ENCODE results near the gene EXOC4.
"Not testable (repeated sequence)": the region's sequence is repeated elsewhere in the genome, so short reads cannot be mapped to it uniquely, and the experiment has no call there.

The EXOC4 gene

DNA sequence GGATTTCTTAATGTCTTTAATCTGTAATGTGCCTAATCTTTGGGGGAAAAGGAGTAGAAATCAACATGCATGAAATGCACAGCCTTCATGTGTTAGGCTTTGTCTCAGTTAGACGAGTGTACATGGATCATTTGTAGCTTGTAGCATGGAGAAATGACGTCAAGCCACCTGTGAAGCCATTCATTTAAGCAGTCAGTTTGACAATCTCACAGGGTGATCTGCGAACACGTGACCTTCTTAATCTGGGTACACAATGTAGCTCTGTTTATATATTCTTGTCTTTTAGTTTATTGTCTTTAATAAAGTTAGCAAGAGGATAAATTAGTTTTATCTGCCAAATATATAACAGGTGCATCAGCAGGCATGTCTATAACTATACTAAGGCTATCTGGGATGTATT lies 522.3 kb downstream of the EXOC4 start:
- no peak for DNase-seq

DNA sequence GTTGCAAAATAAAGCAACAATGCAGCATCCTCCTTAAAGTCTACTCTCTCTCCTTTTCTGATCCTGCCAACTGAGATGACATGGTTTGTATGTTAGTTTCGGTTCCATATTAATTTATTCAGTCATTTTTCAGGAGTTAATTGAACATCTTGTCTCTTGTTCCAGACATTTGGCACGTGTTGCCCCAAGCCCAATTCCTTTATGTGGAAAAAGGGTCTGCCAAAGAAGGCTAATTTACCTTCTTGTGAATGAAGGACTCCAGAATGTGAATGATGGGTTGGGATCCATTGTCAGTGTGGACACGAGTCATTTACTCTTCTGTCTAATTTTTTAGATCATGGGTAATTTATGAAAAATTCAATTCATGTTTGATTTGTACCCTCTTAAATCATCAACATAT lies 523.4 kb downstream of the EXOC4 start:
- DNase-seq: no peak

DNA sequence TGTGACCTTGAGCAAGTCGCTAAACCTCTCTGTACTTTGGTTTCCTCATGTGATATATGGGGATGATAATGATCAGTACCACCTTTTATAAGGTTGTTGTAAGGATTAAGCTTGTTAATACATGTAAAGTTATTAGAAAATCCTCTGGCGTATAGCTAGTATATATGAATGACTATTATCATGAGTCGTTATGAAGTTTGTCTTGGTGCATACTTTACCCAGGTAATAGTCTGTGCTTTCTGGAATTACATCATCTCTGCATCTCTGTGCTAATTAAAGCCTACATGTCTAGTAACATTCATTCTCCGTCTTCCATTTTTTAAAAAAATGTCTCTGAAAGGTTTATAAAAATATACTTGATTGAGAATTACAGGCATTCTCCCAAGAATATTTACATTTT lies 524.8 kb downstream of the EXOC4 start:
- no peak for DNase-seq

DNA sequence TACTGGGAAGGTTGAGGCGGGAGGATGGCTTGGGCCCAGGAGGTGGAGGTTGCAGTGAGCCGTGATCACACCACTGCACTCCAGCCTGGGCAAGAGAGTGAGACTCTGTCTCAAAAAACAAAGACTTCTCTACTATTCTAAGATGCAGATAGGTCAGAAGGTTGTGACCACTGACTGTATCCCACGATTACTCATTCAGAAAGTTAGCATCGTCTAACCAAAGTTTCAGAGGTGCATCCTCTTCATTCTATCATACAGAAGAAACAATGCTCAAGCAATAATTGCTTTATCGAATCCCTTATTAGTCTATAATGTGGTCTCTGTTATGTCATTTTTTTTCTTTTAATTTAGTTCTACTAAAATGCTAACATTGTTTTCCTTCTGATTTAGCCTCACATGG lies 525.6 kb downstream of the EXOC4 start:
- no peak for DNase-seq

DNA sequence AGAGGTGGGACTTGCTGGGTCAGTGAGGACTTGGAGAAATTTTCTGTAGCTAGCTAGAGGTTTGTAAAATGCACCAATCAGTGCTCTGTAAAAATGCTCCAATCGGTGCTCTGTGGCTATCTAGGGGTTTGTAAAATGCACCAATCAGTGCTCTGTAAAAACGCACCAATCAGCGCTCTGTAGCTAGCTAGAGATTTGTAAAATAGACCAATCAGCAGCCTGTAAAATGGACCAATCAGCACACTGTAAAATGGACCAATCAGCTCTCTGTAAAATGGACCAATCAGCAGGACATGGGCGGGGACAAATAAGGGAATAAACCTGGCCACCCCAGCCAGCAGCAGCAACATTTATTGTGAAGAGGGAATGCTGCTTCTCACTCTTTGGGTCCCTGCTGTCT lies 526.7 kb downstream of the EXOC4 start:
- not testable (repeated sequence) for DNase-seq

DNA sequence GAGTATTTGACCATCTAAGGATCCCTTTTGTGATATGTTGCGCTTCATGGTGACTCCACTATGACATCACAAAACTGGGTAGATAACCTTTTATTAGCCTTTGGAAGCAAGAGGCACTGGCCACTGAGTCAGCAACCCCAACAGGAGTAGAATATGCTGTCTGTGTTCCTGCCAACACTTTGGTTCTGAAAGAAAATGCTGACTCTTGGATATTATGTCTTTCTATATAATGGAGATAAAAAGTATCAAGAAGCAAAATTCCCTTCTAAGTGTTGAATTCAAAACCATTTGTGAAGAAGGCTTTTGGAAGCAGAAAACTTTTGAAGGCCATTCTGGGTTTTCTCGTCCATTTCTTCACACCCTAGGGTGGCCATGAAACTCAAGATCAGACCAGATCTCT lies 528.0 kb downstream of the EXOC4 start:
- no peak for DNase-seq

DNA sequence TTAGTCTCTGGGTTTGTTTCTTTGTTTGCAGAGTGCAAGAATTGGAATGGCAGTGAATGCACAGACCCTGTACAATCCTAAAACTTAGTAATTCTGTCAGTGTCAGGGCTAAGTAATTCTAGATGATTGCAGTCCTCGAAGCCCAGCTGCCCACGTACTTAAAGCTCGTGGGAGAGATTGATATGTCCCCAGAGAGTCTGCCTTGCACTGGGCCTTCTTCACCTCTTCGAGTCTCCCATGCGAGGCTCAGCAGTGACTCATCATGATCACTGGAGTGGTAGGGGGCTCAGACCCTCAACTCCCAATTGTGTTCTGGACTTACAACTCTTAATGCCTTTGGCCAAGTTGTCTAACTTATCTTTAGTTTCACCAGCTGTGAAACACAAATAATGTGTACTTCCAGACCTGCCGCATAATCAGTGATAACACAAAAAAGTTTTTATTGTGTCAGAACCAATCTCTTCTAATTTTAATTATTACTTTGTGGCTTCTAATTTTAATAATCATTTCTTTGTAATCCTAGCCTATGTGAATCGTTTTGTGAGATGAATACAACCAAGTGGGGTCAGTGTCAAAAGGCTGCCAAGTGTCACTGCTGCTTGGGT lies 528.7 kb downstream of the EXOC4 start:
- DNase-seq: no peak

DNA sequence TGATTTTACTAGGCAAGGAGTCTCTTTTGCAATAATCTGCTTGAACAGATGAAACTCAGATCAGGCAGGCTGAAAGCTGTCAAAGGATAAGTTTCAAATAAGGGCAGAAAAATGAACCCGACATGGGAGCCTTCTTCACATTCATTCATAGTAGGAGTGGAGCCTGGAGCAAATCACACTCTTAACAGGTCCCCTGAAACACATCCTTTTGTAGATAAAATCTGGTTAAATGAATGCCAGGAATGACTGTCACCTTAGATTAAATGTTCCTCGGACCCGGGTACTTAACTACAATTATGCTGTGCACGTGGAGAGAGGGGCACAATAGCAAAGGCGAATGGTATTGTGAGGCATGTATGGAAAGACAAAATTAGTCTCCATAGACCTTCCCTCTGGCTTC lies 529.6 kb downstream of the EXOC4 start:
- DNase-seq: no peak

DNA sequence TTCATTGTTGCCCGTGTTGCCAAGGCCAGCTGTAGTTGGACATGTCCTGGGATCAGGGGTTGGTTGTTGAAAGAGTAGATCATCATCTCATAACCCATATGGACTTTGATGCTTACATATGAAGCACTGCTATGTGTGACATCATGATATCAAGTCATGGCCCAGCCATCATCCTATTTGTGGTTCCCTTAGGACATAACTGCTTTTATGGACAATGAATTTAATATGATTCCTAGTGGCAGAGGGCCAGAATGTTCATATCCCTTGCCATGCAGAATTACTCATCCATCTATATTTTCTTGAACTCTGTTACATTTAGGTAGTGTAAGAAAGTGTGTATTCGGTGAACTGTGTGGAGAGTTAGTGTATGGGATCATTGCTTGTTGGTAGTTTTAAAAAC lies 530.4 kb downstream of the EXOC4 start:
- DNase-seq: no peak

DNA sequence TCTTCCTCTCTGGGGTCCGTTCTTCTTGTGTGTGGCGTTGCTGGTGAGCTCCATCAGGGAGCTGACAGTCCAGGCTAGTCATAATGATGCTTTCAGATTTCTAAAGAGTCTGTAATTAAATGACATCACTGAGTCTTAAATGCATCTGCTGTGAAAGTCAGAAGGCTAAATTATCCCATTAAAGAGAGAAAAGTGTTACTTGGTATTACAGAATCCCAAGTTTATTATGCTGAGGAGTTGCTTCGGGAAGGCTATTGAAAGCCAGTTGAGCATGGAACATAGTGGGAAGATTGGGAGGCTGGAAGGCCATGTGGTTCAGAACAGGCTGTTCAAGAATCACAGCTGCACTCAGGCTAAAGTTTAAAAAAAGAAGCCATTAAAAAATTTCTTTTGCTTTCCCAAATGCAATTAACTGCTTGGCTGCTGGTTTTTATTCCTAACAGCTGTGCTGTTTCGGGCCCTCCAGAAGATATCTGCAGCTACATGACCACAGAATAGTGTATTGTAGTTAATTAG lies 531.7 kb downstream of the EXOC4 start:
- DNase-seq: no peak

DNA sequence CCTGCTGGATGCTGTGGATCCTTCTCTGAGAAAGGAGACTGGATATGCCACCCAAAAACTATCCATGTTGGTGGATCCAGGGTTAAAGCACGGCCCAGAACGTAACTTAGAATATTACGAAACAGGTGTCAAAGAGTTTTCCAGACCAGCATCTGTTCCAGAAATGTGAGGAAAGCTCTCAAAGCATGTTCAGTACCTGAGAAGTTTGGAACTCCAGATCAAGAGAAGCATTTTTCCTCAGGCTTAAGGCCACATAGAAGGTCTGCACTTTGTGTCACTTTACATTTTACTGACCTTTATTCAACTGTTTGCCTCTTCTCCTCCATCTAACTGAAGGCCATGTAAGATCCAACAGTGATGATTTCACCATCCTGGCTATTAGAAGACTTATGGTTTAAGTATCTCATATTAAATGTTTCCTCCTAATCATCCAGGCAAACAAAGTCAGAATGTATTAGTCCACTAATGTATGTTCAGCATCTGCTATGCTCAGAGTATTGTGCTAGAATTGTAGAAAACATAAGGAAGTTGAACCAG lies 533.6 kb downstream of the EXOC4 start:
- no peak for DNase-seq

DNA sequence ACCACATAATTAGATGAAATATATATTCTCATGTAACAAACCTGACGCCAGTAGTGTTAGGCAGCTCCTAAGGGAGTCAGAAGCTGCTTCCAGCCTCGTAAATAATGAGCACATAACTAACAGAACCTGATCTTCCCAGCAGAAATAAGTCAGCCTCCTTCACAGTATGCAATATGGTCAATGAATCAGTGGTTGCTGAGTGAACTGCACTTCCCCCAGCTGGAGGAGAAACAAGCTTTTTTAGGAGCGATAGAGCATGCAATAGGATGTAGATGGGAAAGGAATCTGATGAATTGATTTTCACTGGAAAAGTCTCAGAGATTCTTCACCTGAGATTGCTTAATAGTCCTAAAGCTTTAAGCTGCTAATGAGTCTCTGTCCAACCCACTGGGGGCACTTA lies 537.1 kb downstream of the EXOC4 start:
- DNase-seq: no peak

DNA sequence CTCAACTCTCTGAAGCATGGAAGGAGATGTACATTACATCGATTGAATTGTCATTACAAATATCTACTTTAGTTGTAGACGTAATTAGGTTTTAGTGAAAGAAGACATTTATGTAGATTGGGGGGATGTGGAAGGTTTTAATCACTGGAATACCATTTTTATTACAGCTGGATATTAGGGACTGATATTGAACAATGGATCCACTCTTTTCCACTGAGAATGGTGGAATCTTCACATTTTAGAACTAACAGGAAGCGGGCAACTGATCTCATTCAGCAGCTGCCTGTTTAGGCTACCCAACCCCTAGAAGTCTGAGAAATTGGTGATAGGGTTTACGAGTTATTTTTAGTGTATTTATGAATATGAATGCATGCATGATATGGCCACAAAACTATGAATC lies 538.0 kb downstream of the EXOC4 start:
- no peak for DNase-seq

DNA sequence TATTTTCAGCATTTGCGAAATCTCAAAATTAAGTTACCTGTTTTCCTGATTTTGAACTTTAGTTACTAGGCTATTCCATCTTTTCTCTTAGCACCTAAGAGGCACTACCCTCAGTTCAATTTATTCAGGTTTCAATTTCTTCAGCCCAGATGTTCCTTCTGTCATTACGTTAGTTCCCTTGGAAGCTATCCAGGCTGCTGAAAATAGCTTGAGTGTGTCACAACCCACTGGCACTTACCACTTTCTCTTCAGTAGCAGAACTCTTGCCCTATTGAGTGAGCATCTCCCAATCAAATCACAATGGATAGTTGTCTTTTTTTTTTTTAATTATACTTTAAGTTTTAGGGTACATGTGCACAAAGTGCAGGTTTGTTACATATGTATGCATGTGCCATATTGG lies 541.6 kb downstream of the EXOC4 start:
- no peak for DNase-seq

DNA sequence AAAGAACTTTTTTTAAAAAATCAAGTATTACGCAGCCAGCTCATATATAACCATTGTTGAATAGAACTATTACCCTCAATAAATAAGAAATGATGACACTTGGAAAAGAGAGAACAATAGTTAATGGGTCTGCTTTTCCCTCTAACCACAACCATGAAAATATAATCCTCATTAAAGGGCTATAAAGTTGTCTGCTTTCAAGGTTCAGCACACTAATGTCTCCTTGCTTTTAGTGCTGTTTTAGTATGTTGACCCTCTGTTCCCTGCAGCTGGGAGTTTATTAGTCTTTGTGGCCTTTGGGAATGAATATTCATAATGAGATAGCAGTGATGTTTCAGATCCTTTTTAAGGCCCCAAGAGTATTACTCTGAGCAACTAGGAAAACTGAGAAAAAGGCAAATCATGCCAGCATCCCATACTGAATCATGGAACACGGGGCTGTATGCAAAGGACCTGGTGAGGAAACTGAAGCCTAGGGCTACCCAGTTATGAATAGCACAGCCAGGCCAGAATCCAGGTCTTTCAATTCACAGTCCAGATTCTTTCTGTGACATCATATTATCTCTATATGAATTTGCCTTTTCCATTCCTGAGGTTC lies 542.3 kb downstream of the EXOC4 start:
- DNase-seq: no peak

DNA sequence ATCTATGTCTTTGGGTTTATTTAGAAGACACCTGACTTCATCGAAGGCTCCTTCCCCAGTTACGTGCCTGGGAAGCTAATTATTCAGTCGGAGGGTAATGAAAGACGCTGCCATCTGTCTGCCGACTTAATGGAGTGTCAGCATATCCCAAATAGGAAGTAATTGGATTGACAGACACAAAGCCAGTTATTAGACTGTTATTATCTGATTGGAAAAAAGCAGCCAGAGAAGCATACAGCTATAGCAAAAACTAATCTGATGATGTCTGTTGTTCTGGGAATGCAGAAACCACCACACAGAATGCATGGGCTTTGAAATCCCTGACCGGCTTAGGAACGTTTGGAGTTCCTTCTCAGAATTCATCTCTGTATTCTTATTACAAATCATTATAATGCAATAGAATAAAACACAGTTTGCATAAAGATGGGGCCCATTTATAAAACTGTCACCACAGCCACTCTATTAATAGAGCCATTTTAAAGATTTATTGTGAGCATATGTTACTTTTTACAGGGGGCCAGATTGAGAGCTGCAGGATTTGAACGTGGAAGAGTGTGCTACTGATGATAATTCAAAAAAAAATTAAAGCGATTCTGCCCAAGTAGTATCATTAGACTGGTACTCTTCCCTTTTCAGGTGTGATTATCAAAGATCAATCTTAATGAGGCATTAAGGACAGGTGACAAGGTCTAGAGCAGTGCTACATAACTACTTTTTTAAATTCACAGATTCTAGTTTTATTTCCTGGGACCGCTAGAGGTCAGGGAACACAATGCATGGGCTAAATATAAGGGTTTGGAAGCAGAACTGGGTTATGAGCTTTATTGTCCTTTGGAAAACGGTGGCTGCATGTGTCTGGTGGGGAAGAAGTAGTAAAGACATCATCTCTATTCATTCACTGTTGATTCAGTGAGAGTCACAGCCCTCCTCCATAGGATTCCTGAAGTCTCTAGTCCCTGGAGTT lies 544.2 kb downstream of the EXOC4 start:
- DNase-seq: no peak

DNA sequence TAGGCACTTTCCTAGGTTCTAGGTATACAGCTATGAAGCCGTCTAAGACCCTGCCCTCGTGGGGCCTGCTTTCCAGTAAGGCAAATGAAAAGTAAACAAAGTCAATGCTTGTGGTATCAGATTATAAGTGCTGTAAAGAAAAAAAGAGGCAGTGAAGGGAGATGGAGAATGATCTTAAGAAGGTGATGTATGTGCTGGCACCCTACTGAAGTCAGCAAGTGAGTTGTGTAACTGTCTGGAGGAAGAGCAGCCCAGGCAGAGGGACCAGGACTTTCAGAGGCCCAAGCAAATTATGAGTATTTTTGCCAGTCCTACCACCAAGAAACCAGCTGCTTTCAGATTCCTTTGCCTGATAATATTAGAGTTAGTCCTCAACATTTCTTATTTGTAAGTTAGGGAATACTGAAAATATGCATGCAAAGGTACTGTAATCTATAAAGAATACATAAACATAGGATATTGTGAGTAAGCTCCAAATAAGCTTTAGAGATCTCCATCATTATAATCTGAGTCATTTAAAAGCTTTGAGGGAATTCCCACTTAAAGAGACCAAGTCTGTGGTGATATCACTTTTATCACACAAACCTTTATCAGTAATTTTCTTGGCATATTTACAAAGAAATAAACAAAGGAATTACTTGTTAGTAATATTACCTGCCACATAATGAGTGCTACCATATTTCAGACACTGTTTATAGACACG lies 545.1 kb downstream of the EXOC4 start:
- no peak for DNase-seq

DNA sequence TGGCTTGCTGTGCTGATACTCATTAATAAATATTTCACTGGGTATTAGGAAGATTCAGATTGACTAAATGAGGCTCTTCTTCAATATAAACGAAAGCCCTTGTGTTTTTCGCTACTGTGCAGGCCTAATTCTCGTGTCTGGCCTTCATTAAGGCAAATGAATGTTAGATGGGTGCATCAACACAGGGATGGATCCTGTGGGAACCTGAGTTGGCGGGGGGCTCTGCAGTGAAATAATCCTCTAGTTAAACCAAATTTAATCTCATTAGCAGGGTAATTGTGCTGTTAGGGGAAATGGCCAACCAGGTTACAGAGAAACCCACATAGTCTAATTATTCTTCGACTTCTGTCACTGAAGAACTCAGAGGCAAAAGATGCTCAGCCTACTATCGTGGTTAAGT lies 548.5 kb downstream of the EXOC4 start:
- no peak for DNase-seq

DNA sequence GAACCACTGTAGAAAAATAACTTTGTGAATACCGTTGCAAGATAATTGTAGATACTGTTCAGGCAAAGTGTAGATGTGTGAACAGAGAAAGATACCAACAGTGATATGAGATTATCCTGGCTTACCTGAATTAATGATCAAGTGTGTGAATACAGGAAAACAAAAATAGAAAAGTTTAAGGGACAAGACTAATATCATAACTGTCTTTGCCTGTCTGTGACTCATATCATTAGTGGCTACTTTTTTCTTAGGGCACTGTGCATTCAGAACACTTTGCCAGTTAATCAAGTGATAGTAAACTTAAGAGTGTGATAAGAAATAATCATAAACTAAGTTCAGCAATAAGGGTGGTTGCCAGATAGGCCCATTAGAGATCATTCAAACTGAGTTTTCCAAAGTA lies 551.2 kb downstream of the EXOC4 start:
- no peak for DNase-seq

DNA sequence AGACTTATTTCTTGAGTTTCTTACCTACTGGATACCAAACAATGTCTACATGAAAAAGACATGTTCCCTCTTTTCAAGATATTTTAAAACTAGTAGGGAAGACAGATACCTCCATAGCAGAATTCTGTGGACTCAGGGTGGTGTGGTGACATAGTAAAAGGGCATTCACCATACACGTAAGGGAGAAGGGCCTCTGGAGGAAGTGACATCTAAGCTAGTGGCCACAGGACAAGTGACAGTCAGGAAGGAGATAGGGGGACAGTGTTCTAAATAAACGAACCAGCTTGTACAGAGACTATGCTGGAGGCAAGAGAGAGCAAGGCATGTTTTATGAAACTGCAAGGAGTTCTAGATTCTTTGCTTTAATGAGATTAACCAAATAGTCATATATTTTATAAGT lies 552.5 kb downstream of the EXOC4 start:
- no peak for DNase-seq

DNA sequence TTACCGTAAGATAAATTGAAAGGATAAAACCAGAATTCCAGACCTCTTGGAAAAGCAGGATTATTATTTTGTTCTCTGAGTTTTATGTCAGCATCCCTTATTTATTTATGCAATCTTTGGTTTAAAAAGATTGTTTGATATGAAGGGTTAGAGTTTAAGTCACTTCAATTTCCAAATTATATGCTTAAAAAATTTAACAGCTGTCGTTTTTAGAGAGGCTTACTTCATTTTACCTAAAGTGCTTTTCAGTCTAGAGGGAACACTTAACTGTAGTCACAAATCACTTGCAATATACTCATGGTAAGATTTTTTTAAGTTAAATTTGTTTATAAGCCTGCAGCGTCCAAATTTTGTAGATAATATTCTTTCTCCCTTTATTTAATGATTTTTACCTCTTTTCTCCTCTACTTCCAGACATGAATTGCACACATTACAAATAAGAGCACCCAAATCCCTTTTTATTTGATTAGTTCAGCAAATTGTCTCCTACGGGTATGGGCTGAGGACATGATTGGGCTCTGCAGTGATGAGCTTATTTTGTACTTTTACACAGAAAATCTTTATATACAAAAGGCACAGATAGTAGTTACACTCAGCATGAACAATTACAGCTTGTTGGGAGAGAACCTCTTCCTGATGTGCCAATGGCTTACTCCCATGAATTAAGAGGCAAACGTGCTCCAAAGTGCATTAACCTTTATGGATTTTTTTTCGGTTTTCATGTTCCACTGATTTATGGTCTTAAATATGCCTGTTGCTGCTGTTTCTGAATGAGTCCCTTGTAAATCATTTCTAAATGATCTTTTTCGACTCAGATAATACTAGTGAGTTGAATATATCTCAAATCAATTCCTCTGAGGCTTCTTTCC lies 555.0 kb downstream of the EXOC4 start:
- no peak for DNase-seq

DNA sequence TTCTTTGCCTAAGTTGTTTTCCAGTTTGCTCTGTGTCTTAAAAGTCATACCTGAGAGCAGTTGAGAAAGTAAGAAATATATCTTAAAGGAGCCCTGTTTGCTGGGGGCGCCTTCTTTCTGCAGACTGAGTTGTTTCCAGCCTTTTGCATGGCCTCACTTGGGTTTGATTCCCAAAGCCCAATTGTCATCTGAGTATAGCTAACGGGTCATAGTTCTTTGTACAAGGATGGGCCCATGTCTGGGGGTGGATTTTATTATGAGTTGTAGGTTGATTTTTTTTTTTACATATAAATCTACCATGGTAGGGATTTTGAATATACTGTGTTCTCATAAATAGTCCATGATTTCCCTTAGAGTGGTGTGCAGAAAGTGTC lies 555.6 kb downstream of the EXOC4 start:
- no peak for DNase-seq

Measured in activated effector memory CD4-positive, alpha-beta T cell treated with anti-CD3 and anti-CD28 coated beads, Interleukin-2, amount 50 U/mL, for 16 hours (primary cell).